PC-9 (cell line): ENCODE results near the gene CRB2. TPM values are rescaled to one million over a fixed set of nuclear protein-coding genes. Genes with fewer than 3 reads are reported as not detected.

Experiments
- BruUV-seq: library from RNA; stranded (reverse); fragments of 400-500 nt; replicated peaks from 2 replicates; lab custom pipeline; 2021; lab: Mats Ljungman, UMichigan
- CTCF ChIA-PET: fragments of 300-600 bp; sonication (Branson Sonifier 250); formaldehyde crosslinking; loops from one replicate; lab custom pipeline; 2022; ENCODE audit warnings: antibody characterized with exemption; lab: Charles Lee
- POLR2A ChIA-PET: fragments of 300-600 bp; sonication (Branson Sonifier 250); formaldehyde crosslinking; loops from one replicate; lab custom pipeline; 2022; ENCODE audit warnings: antibody characterized with exemption; ENCODE audit not compliant: unreplicated experiment; lab: Charles Lee
- DNase-seq, 2 experiments: peaks; one replicate each; pipeline versions ENCODE4 v3.0.0 to v3.0.0-alpha.2; 2015 to 2022; ENCODE audit warnings: mixed read lengths in 1 of 2
- H2AFZ ChIP-seq: fragments of 200-600 bp; sonication (generic); 2 replicates; pipeline ENCODE4 v1.8.1; 2017; ENCODE audit warnings: antibody characterized with exemption
- H3F3A ChIP-seq: fragments of 200-600 bp; sonication (generic); 2 replicates; pipeline ENCODE4 v1.8.1; 2017; ENCODE audit warnings: antibody characterized with exemption, mild to moderate bottlenecking, low read depth; ENCODE audit not compliant: insufficient read depth
- H3K27ac ChIP-seq: fragments of 200-600 bp; sonication (generic); 2 replicates; pipeline ENCODE4 v1.6.1; 2016; ENCODE audit warnings: mixed run types
- H3K27me3 ChIP-seq: fragments of 200-600 bp; sonication (generic); 2 replicates; pipeline ENCODE4 v1.6.1; 2016; ENCODE audit warnings: low read depth, mixed run types; ENCODE audit not compliant: insufficient read depth
- H3K36me3 ChIP-seq: fragments of 200-600 bp; sonication (generic); 2 replicates; pipeline ENCODE4 v1.6.1; 2016; ENCODE audit warnings: low read depth, mixed run types
- H3K4me1 ChIP-seq: fragments of 200-600 bp; sonication (generic); replicated peaks from 2 replicates; pipeline ENCODE4 v1.6.1; 2016; ENCODE audit warnings: mixed run types; ENCODE audit not compliant: insufficient read depth
- H3K4me2 ChIP-seq: fragments of 200-600 bp; sonication (generic); 2 replicates; pipeline ENCODE4 v1.6.1; 2017; ENCODE audit warnings: mixed run types
- H3K4me3 ChIP-seq: fragments of 200-600 bp; sonication (generic); 2 replicates; pipeline ENCODE4 v1.6.1; 2016; ENCODE audit warnings: mixed run types
- H3K79me2 ChIP-seq: fragments of 200-600 bp; sonication (generic); 2 replicates; pipeline ENCODE4 v1.6.1; 2017; ENCODE audit warnings: low read depth, mixed run types
- H3K9me2 ChIP-seq: fragments of 200-600 bp; sonication (generic); 2 replicates; pipeline ENCODE4 v1.8.1; 2017; ENCODE audit warnings: mild to moderate bottlenecking; ENCODE audit not compliant: insufficient read depth
- H3K9me3 ChIP-seq: fragments of 200-600 bp; sonication (generic); 2 replicates; pipeline ENCODE4 v1.8.1; 2016; ENCODE audit warnings: low read depth; ENCODE audit not compliant: insufficient read depth
- H4K20me1 ChIP-seq: fragments of 200-600 bp; sonication (generic); 2 replicates; pipeline ENCODE4 v1.8.1; 2017; ENCODE audit not compliant: insufficient read depth
- CTCF ChIP-seq: fragments of 200-600 bp; sonication (generic); conservative IDR thresholded peaks from 2 replicates; pipeline ENCODE4 v1.6.1; 2017; ENCODE audit warnings: mixed run types, antibody characterized with exemption, mild to moderate bottlenecking, moderate library complexity
- EZH2 ChIP-seq: fragments of 200-600 bp; sonication (generic); IDR thresholded peaks from 2 replicates; pipeline ENCODE4 v1.8.0; 2017; ENCODE audit warnings: antibody characterized with exemption, low read depth
- intact Hi-C: fragments of 100-400 bp; cut with micrococcal nuclease; formaldehyde crosslinking; loops from one replicate; pipeline ENCODE4 v1.10.0; 2022; ENCODE audit not compliant: unreplicated experiment
- total RNA-seq: library from RNA; stranded (reverse); gene quantifications from 2 replicates; pipeline ENCODE4 v1.2.3, GENCODE V29; 2021

CRB2 gene
- total RNA-seq, 1 experiment from 2014 or later, result not detected

DNA sequence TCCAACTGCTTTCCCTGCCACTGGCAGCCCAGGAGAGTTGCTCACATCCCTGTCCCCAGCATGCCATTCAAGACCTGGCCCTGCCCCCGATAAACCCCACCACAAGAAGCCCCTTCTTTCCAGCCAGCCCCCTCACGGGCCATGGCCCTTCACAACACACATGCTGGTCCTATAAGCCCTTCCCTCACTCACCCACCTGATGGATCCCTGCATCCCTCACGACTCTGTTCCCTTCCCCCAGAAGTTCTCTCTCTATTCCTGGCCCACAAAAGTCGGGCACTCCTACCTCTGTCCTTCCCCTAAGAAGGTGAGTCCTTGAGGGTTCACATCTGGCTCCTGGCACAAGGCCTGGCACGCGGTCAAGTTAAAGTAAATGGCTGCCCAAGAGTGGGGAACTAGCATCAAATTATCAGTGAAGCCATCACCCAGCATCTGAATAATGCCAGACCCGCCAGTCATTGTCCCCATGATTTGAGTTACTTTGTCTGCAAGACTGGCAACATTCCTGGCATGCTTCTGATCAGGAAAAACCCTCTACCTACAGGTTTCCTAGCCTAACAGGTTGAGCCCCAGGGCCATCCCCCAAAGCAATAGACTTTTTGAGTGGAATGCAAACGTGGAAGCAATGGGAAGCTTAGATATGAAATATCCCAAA is 65.9 kb downstream of the CRB2 start:
- H3K4me1 ChIP-seq, result peaks cover 8% of the 10 kb centered on the region; the same call in 1 of the 2 replicates
- ChIA-PET POLR2A (no interaction called here), CTCF (interaction anchor here (0.6 kb wide), 1 partner anchor 619 kb away, joined by 4 read pairs; no protein-coding TSS in a partner anchor)
- H3K4me3 ChIP-seq, result no peak overlapping the region
- no peak overlapping the region for H2AFZ ChIP-seq
- no peaks in the 10 kb centered on the region for H3K36me3 ChIP-seq
- intact Hi-C loops, result loop anchor here (10.0 kb wide), 1 partner anchor 693 kb away; no protein-coding TSS in a partner anchor
- H3K4me2 ChIP-seq, result no peak overlapping the region
- no TSS peak for BruUV-seq
- peak; percentile 74 to 78 for DNase-seq
- no peak for TF ChIP-seq CTCF
- TF ChIP-seq EZH2, result no peak
- no peaks in the 10 kb centered on the region for H3K79me2 ChIP-seq
- no peak overlapping the region for H3K27ac ChIP-seq
- H3K9me2 ChIP-seq, result no peaks in the 10 kb centered on the region
- no peaks in the 10 kb centered on the region for H3F3A ChIP-seq
- H3K9me3 ChIP-seq, result no peaks in the 10 kb centered on the region
- no peaks in the 10 kb centered on the region for H3K27me3 ChIP-seq
- peaks cover 4% of the 10 kb centered on the region; the same call in 1 of the 2 replicates for H4K20me1 ChIP-seq

GRCh38 chr9:123422635-123423310 is 66.8 kb downstream of the CRB2 start:
- H3K4me3 ChIP-seq, result no peak overlapping the region
- peaks cover 8% of the 10 kb centered on the region; the same call in 1 of the 2 replicates for H3K4me1 ChIP-seq
- H3F3A ChIP-seq, result no peaks in the 10 kb centered on the region
- H3K27me3 ChIP-seq, result no peaks in the 10 kb centered on the region
- no peaks in the 10 kb centered on the region for H3K79me2 ChIP-seq
- no peak for TF ChIP-seq CTCF
- no peak for TF ChIP-seq EZH2
- H3K9me2 ChIP-seq, result no peaks in the 10 kb centered on the region
- peaks cover 4% of the 10 kb centered on the region; the same call in 1 of the 2 replicates for H4K20me1 ChIP-seq
- H3K9me3 ChIP-seq, result no peaks in the 10 kb centered on the region
- no peak overlapping the region for H2AFZ ChIP-seq
- ChIA-PET POLR2A (no interaction called here), CTCF (interaction anchor here (0.7 kb wide), 1 partner anchor 13 kb away, joined by 9 read pairs; no protein-coding TSS in a partner anchor)
- no peak for DNase-seq
- H3K36me3 ChIP-seq, result no peaks in the 10 kb centered on the region
- intact Hi-C loops, result loop anchor here (10.0 kb wide), 1 partner anchor 692 kb away; no protein-coding TSS in a partner anchor
- no peak overlapping the region for H3K27ac ChIP-seq
- H3K4me2 ChIP-seq, result no peak overlapping the region
- no TSS peak for BruUV-seq

GRCh38 chr9:123423311-123423640 is 67.3 kb downstream of the CRB2 start:
- no peak overlapping the region for H3K4me2 ChIP-seq
- intact Hi-C loops, result loop anchor here (10.0 kb wide), 1 partner anchor 692 kb away; no protein-coding TSS in a partner anchor
- ChIA-PET CTCF (no interaction called here), POLR2A (no interaction called here)
- no TSS peak for BruUV-seq
- DNase-seq, result no peak
- H3K4me3 ChIP-seq, result no peak overlapping the region
- no peaks in the 10 kb centered on the region for H3K9me3 ChIP-seq
- no peak overlapping the region for H3K27ac ChIP-seq
- H3F3A ChIP-seq, result no peaks in the 10 kb centered on the region
- H3K79me2 ChIP-seq, result no peaks in the 10 kb centered on the region
- H3K27me3 ChIP-seq, result no peaks in the 10 kb centered on the region
- peaks cover 8% of the 10 kb centered on the region; the same call in 1 of the 2 replicates for H3K4me1 ChIP-seq
- H2AFZ ChIP-seq, result no peak overlapping the region
- H3K9me2 ChIP-seq, result no peaks in the 10 kb centered on the region
- H4K20me1 ChIP-seq, result peaks cover 4% of the 10 kb centered on the region; the same call in 1 of the 2 replicates
- TF ChIP-seq CTCF (no peak), EZH2 (no peak)
- no peaks in the 10 kb centered on the region for H3K36me3 ChIP-seq
